Tibial artery (tissue), 4 donors: ENCODE measurements around the gene RBBP5.

Source experiments
- DNase-seq, 2 donors: peaks; one replicate each; pipeline ENCODE4 v3.0.0-alpha.2; 2019
- H3K27ac ChIP-seq, 2 donors: fragments of 200-600 bp; sonication (generic) in 1 of 2; 1 replicate in 1 of 2; 2 replicates in 1 of 2; pipeline ENCODE4 v1.5.1; 2018 to 2019; ENCODE audit warnings: mild to moderate bottlenecking in 1 of 2
- H3K27me3 ChIP-seq, 2 donors: fragments of 200-600 bp; sonication (generic) in 1 of 2; one replicate each; pipeline versions ENCODE4 v1.5.1 to v1.6.0; 2016 to 2019
- H3K36me3 ChIP-seq, 3 donors: fragments of 200-600 bp; sonication (generic) in 2 of 3; one replicate each; pipeline ENCODE4 v1.5.1; 2016 to 2019; ENCODE audit warnings: mild to moderate bottlenecking in 2 of 3
- H3K4me1 ChIP-seq, 4 donors: fragments of 200-600 bp; sonication (generic) in 2 of 4; 1 replicate in 3 of 4; 2 replicates in 1 of 4; pipeline ENCODE4 v1.5.1; 2016 to 2019
- H3K4me3 ChIP-seq, 2 donors: fragments of 200-600 bp; sonication (generic) in 1 of 2; 1 replicate in 1 of 2; 2 replicates in 1 of 2; pipeline ENCODE4 v1.5.1; 2018 to 2019; ENCODE audit warnings: mild to moderate bottlenecking in 2 of 2
- H3K9me3 ChIP-seq, 3 donors: fragments of 200-600 bp; sonication (generic) in 1 of 3; one replicate each; pipeline ENCODE4 v1.5.1; 2016 to 2019
- intact Hi-C: fragments of 100-400 bp; cut with DNase I; formaldehyde crosslinking; loops from one replicate; pipeline ENCODE4 v1.15.0; 2023; ENCODE audit warnings: low total_unique reads
- TF ChIP-seq, protein P1 (sequence below), 2 experiments: fragments of 200-600 bp in 1 of 2; fragments of 450-650 bp in 1 of 2; IDR thresholded peaks; one replicate each; pipeline ENCODE4 v1.5.1; 2017 to 2019; ENCODE audit warnings: antibody characterized with exemption in 2 of 2, mild to moderate bottlenecking in 1 of 2, moderate library complexity in 1 of 2

RBBP5 gene

DNA sequence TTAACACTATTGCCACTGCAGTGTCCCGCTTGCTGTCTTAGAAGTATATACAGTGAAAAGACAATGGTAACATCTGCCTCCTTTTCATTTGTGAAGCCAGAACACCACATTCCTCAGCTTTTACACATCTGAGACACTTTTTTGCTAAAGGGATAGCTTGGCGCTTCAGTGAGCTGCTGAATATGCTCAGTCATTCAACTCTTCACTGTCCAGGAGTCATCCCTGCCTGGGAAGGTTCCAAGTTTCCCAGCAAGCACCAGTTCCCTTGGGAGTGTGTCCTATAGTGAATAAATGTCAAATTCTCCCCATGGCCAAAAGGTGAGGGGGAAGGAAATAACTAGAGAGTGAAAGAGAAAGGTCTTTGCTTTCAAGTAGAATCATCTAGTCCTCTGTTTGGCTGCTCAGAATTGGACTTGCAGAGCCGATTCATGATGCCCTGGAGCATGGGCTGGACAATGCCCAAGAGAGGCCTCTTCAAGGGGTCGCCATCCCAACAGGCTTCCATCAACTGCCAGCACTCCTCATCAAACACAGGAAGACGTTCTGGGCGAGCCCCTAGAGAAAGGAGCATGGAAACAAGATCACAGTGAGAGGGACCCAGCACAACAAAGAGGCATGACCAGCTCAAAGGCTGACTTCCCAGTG lies 25.5 kb upstream of the RBBP5 start:
- H3K36me3 ChIP-seq: peaks cover 38 to 57% (median 40%) of the 10 kb centered on the region in 3 donors
- H3K9me3 ChIP-seq: no peaks in the 10 kb centered on the region
- no peaks in the 10 kb centered on the region for H3K27me3 ChIP-seq
- TF ChIP-seq, protein P1, sequence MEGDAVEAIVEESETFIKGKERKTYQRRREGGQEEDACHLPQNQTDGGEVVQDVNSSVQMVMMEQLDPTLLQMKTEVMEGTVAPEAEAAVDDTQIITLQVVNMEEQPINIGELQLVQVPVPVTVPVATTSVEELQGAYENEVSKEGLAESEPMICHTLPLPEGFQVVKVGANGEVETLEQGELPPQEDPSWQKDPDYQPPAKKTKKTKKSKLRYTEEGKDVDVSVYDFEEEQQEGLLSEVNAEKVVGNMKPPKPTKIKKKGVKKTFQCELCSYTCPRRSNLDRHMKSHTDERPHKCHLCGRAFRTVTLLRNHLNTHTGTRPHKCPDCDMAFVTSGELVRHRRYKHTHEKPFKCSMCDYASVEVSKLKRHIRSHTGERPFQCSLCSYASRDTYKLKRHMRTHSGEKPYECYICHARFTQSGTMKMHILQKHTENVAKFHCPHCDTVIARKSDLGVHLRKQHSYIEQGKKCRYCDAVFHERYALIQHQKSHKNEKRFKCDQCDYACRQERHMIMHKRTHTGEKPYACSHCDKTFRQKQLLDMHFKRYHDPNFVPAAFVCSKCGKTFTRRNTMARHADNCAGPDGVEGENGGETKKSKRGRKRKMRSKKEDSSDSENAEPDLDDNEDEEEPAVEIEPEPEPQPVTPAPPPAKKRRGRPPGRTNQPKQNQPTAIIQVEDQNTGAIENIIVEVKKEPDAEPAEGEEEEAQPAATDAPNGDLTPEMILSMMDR (IDR thresholded peaks at IDR 0.05): no peak
- no peak overlapping the region for H3K27ac ChIP-seq
- intact Hi-C loops: no loop called here
- no peak overlapping the region for H3K4me3 ChIP-seq
- peaks cover 0 to 21% (median 8%) of the 10 kb centered on the region in 4 donors for H3K4me1 ChIP-seq
- no peak for DNase-seq

DNA sequence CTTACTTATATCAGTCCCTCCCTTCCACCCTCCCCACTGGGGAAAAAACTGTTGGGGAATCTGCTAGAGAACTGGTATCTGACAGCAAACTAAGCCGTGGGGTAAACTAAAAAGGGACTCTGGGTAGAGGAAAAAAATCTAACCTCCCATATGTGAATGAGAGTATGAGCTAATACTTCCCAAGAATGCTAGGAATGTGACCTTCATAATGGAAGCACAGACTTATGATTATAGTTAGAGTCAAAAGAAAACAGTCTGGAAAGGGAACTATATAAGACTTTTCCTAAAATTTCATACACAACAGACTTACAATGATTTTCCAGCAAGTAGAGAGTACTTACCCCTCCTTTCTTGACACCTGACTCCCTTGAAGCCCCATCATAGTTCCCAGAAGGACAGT lies 23.0 kb upstream of the RBBP5 start:
- Histone ChIP-seq H3K27ac (peak overlapping the region; percentile 9 to 28), H3K9me3 (no peaks in the 10 kb centered on the region), H3K4me3 (no peak overlapping the region), H3K27me3 (no peaks in the 10 kb centered on the region), H3K4me1 (peaks cover 0 to 32% (median 16%) of the 10 kb centered on the region in 4 donors), H3K36me3 (peaks cover 25 to 37% (median 30%) of the 10 kb centered on the region in 3 donors)
- TF ChIP-seq, protein P1 (IDR thresholded peaks at IDR 0.05): no peak
- no peak for DNase-seq
- intact Hi-C loops: no loop called here

DNA sequence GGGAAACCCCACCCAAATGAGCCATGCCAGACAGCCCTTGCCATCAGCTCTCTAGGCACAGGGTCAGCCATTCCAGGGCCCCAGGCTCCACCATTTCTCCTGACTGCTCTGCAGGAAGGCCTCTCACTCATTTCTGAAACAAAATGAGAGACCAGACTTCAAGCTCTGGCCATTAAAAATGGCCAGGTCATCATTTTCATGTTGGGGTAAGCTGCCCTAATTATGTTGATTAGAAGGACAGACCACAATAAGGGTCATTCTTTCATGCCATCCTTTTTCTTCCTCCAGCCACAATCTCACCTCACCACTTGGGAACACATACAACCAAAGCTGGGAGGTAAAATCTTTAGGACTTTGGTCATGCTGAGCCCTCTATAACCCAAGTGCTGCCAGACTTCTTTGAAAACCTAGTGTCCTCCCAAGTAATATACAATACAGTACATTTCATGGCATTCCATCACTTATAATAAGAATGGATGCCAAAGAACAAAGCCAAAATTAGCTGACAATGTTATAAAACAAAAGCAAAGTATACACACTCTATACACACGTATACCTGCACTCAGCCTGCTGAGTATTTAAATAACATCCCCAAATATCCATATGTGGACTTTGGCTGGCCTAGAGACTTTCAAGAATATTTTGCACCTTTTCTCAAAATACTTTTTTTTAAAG lies 22.4 kb upstream of the RBBP5 start:
- intact Hi-C loops: no loop called here
- TF ChIP-seq, protein P1 (IDR thresholded peaks at IDR 0.05): no peak
- peak overlapping the region; percentile 9 to 28 for H3K27ac ChIP-seq

DNA sequence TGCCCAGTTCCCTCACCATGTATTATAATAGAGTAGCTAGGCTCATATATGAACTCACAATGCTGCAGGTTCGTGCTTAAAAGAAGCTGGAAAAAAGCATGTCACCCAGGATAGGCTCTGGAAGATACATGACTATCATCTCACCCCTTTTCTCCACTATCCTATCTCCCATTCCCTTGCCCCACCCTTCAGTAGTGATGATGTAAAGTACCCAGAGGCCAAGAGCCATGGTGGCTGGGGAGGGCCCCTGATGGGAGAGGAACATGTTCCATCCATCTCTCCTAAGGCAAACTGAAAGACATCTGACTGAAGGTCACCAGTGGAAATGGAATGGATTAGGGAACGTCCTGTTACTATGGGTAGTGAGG lies 20.3 kb upstream of the RBBP5 start:
- Histone ChIP-seq H3K36me3 (peaks cover 7 to 14% (median 8%) of the 10 kb centered on the region in 3 donors), H3K27ac (no peak overlapping the region), H3K9me3 (no peaks in the 10 kb centered on the region), H3K27me3 (no peaks in the 10 kb centered on the region), H3K4me1 (peaks cover 0 to 32% (median 16%) of the 10 kb centered on the region in 4 donors), H3K4me3 (peak overlapping the region; percentile 4 to 23)
- intact Hi-C loops: no loop called here
- no peak for DNase-seq
- TF ChIP-seq, protein P1 (IDR thresholded peaks at IDR 0.05): no peak

More for the DNA sequence above, 22.4 kb upstream of the RBBP5 start:
- Histone ChIP-seq H3K9me3 (no peaks in the 10 kb centered on the region), H3K4me3 (no peak overlapping the region), H3K4me1 (peaks cover 0 to 32% (median 16%) of the 10 kb centered on the region in 4 donors), H3K36me3 (peaks cover 19 to 33% (median 25%) of the 10 kb centered on the region in 3 donors), H3K27me3 (no peaks in the 10 kb centered on the region)
- DNase-seq: no peak

- DNase-seq: peak; percentile 79 to 85
- Histone ChIP-seq H3K4me1 (peaks cover 0 to 32% (median 16%) of the 10 kb centered on the region in 4 donors), H3K4me3 (peak overlapping the region; percentile 4 to 23)
Measured at GRCh38 chr1:205141236-205142101, 19.7 kb upstream of the RBBP5 start.

More at GRCh38 chr1:205141236-205142101, 19.7 kb upstream of the RBBP5 start:
- peaks cover 1 to 8% (median 2%) of the 10 kb centered on the region in 3 donors for H3K36me3 ChIP-seq
- TF ChIP-seq, protein P1 (IDR thresholded peaks at IDR 0.05): peak; percentile 63 to 74
- no peak overlapping the region for H3K27ac ChIP-seq
- H3K9me3 ChIP-seq: no peaks in the 10 kb centered on the region
- intact Hi-C loops: no loop called here
- H3K27me3 ChIP-seq: no peaks in the 10 kb centered on the region
